ENCODE results near the gene GATA2. TPM values are rescaled to one million over a fixed set of nuclear protein-coding genes. Genes with fewer than 3 reads are reported as not detected.

GATA2 gene
- total RNA-seq, 1 experiment from 2014 or later, result 9.6 TPM

DNA sequence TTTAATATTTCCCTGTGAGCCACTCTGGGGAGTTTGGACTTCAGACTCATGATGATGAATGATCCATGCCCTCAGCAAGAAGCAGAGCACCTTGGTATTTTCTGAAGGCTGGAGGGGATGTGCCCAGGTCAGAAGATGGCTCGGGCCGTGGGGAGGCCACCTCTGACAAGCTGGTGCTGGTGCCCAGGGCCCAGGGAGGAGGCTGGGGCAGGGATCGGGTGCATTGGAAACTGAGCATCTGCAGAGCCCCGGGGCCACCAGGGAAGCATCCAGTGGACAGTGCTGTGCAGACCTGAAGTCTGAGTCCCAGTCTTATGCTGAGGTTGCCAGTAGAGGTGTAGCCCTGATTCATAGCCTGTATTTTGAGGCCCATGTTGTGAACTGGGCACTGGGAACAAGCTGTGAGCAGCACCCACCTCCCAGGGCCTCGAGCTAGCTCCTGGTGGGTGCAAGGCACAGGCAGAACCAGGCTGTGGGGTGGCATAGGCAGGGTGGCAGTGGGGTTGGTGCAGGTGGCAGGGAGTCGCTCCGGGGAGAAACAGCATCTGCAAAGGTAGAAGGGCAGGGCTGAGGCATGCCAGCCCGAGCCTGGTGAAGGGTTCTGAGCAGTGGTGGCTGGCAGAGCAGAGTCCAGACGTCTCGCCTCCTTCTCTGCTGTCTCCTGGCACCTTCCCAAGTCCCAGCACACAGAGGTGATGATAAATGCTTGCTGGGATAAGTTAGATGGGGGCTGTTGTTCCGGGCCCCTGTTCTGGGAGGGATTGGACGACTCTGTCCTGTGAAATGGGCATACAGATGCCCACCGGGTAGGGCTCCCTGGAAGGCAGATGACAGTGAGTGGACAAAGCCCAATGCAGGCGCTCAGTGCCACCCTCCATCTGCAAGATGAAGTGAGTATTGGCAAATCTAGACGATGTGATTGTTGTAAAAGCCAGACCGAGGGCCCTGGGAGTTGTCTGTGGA is 36.9 kb downstream of the GATA2 start:
- no peak overlapping the region for H3K4me3 Mint-ChIP-seq (ENCODE audit: low read depth, unreplicated experiment)
- intact Hi-C loops (cut with micrococcal nuclease; ENCODE audit: unreplicated experiment), result no loop called here
- no peaks in the 10 kb centered on the region for H3K4me1 Mint-ChIP-seq (ENCODE audit: low read depth, unreplicated experiment)
- no TSS peak for BruUV-seq (replicated peaks)
- H3K27me3 Mint-ChIP-seq (ENCODE audit: unreplicated experiment), result peaks cover 97% of the 10 kb centered on the region
- CTCF ChIA-PET, result interaction anchor here (0.9 kb wide), 1 partner anchor 26 kb away, joined by 3 read pairs; no protein-coding TSS in a partner anchor
- H3K36me3 Mint-ChIP-seq (ENCODE audit: insufficient read depth, unreplicated experiment), result peaks cover 6% of the 10 kb centered on the region
- H3K9me3 Mint-ChIP-seq (ENCODE audit: low read depth, unreplicated experiment), result no peaks in the 10 kb centered on the region
- no peak overlapping the region for H3K27ac Mint-ChIP-seq (ENCODE audit: unreplicated experiment)
- DNase-seq, result no peak
- TF ChIP-seq, protein P1, sequence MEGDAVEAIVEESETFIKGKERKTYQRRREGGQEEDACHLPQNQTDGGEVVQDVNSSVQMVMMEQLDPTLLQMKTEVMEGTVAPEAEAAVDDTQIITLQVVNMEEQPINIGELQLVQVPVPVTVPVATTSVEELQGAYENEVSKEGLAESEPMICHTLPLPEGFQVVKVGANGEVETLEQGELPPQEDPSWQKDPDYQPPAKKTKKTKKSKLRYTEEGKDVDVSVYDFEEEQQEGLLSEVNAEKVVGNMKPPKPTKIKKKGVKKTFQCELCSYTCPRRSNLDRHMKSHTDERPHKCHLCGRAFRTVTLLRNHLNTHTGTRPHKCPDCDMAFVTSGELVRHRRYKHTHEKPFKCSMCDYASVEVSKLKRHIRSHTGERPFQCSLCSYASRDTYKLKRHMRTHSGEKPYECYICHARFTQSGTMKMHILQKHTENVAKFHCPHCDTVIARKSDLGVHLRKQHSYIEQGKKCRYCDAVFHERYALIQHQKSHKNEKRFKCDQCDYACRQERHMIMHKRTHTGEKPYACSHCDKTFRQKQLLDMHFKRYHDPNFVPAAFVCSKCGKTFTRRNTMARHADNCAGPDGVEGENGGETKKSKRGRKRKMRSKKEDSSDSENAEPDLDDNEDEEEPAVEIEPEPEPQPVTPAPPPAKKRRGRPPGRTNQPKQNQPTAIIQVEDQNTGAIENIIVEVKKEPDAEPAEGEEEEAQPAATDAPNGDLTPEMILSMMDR (IDR thresholded peaks at IDR 0.05; ENCODE audit: unreplicated experiment), result no peak

DNA sequence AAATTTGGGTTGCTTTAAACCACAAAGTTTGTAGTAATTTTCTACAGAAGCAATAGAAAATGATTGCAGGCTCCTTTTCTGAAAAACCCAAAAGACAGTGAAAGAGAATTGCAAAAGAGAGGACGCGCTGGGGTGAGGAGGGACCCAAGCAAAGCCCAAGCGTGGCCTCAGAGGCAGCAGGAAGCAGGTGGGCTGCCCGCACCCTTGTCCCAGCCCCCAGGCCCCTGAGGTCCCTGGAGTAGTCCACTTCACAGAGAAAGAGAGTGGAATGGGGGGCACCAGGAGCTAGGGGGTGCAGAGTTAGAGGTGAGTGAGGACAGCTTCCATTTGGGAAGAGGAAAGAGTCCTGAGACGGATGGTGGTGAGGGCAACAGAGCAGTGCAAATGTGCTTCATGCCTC is 37.9 kb downstream of the GATA2 start:
- intact Hi-C loops (cut with micrococcal nuclease; ENCODE audit: unreplicated experiment), result no loop called here
- Mint-ChIP-seq H3K27me3 (ENCODE audit: unreplicated experiment) (peaks cover 97% of the 10 kb centered on the region), H3K9me3 (ENCODE audit: low read depth, unreplicated experiment) (no peaks in the 10 kb centered on the region), H3K27ac (ENCODE audit: unreplicated experiment) (no peak overlapping the region), H3K36me3 (ENCODE audit: insufficient read depth, unreplicated experiment) (peaks cover 6% of the 10 kb centered on the region), H3K4me1 (ENCODE audit: low read depth, unreplicated experiment) (no peaks in the 10 kb centered on the region), H3K4me3 (ENCODE audit: low read depth, unreplicated experiment) (no peak overlapping the region)
- no peak for DNase-seq
- TF ChIP-seq, protein P1 (IDR thresholded peaks at IDR 0.05; ENCODE audit: unreplicated experiment), result no peak
- no TSS peak for BruUV-seq (replicated peaks)
- CTCF ChIA-PET, result no interaction called here

DNA sequence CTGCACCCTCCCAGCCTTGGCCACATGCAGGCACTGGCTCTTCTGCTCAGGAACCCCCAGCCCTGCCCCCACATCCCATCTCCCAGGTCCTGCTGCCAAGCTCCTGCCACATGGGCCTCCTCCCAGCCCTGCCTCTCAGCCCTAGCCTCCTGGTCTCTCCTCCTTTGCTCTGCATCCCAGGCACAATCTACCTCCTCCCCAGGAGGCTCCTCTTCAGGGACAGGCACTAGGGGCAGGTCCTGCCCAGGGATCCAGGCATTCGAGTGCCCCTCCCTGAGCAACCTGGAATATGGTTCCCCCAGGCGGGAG is 38.7 kb downstream of the GATA2 start:
- no peaks in the 10 kb centered on the region for H3K9me3 Mint-ChIP-seq (ENCODE audit: low read depth, unreplicated experiment)
- peaks cover 6% of the 10 kb centered on the region for H3K36me3 Mint-ChIP-seq (ENCODE audit: insufficient read depth, unreplicated experiment)
- no TSS peak for BruUV-seq (replicated peaks)
- CTCF ChIA-PET, result no interaction called here
- intact Hi-C loops (cut with micrococcal nuclease; ENCODE audit: unreplicated experiment), result no loop called here
- TF ChIP-seq, protein P1 (IDR thresholded peaks at IDR 0.05; ENCODE audit: unreplicated experiment), result no peak
- peaks cover 97% of the 10 kb centered on the region for H3K27me3 Mint-ChIP-seq (ENCODE audit: unreplicated experiment)
- DNase-seq, result no peak
- no peaks in the 10 kb centered on the region for H3K4me1 Mint-ChIP-seq (ENCODE audit: low read depth, unreplicated experiment)
- no peak overlapping the region for H3K27ac Mint-ChIP-seq (ENCODE audit: unreplicated experiment)
- no peak overlapping the region for H3K4me3 Mint-ChIP-seq (ENCODE audit: low read depth, unreplicated experiment)

DNA sequence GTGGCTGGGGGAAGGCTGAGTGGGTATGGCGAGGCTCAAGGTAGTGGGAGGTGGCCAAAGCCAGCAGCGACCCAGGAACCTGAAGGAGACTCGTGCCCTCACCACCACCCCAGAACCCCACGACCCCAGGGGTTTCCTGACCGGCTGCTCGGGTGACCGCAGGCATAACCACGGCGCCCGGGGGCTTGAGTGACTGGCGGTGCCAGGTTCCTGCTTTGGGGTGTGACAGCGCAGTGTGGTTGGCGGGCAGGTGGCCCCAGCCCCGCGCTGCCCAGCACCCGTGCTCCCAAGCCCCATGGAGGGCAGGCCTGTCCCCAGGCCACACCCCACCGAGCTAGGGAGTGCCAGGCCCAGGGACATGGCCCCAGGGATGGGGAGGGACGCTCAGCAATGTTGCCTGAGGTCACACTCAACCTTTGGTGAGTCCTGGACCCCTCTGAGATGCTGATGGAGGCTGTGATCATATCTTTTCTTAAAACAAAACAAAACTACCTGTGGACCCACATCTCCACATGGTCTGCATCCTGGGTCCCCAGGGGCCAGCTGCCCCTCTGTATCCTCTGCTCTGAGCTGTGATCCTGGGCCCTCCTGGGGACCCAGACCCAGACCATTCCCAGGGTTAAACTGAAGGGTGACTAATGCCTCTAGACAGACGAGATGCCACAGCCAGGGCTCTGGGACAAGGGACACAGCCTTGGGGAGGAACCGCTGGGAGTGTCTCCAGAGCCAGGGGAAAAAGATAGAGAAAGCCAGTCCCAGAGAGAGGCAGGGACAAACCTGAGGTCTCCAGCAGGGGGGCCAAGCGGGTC is 39.3 kb downstream of the GATA2 start:
- no TSS peak for BruUV-seq (replicated peaks)
- Mint-ChIP-seq H3K36me3 (ENCODE audit: insufficient read depth, unreplicated experiment) (peaks cover 6% of the 10 kb centered on the region), H3K27me3 (ENCODE audit: unreplicated experiment) (peaks cover 97% of the 10 kb centered on the region), H3K27ac (ENCODE audit: unreplicated experiment) (no peak overlapping the region), H3K4me3 (ENCODE audit: low read depth, unreplicated experiment) (no peak overlapping the region), H3K9me3 (ENCODE audit: low read depth, unreplicated experiment) (no peaks in the 10 kb centered on the region), H3K4me1 (ENCODE audit: low read depth, unreplicated experiment) (no peaks in the 10 kb centered on the region)
- intact Hi-C loops (cut with micrococcal nuclease; ENCODE audit: unreplicated experiment), result no loop called here
- TF ChIP-seq, protein P1 (IDR thresholded peaks at IDR 0.05; ENCODE audit: unreplicated experiment), result no peak
- no peak for DNase-seq
- CTCF ChIA-PET, result interaction anchor here (1.1 kb wide), 1 partner anchor 14 kb away, joined by 3 read pairs; no protein-coding TSS in a partner anchor

Measured in Calu3 (cell line).